ENCODE measurements around the gene MRPS6.

The MRPS6 gene

DNA sequence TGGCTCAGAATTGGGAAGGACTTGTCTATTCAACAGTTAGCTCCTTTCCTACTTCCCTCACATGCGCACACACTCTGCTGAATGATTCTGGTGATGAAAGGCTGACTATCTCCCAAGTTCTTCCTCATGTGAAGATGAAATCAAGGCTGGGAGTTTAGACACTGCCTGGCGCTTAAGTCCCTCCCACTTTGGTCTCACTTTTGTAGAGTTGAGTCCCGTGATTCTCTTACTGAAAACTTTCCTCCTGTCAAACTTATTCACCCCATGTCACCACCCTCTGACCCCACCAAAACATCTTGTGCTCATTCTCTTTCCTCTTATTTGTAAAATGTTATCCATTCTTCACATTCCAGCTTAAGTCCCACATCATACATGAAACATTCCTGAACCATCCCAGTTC, 8.4 kb upstream of the MRPS6 start:
- in situ Hi-C loops (cut with HindIII; ENCODE audit: low sequenced_read_pairs) = no loop called here

DNA sequence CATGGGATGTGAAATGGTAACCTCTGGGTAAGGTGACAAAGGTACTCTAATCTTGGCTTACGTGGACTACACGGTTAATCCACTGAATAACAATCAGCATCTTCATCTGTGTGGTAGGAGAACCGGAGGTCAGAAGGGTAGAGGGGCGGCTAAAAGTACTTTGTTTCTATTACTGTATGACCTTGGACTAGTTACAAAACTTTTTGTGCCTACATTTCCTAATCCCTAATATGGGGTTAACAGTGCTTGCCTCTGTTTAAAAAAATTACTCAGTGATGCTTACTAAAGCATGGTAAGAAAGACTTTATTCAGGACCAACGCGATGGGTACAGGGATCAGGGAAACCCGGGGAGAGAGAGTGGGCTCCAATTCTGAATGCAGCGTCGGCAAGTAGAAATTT, 1.7 kb upstream of the MRPS6 start:
- in situ Hi-C loops (cut with HindIII; ENCODE audit: low sequenced_read_pairs) = no loop called here

DNA sequence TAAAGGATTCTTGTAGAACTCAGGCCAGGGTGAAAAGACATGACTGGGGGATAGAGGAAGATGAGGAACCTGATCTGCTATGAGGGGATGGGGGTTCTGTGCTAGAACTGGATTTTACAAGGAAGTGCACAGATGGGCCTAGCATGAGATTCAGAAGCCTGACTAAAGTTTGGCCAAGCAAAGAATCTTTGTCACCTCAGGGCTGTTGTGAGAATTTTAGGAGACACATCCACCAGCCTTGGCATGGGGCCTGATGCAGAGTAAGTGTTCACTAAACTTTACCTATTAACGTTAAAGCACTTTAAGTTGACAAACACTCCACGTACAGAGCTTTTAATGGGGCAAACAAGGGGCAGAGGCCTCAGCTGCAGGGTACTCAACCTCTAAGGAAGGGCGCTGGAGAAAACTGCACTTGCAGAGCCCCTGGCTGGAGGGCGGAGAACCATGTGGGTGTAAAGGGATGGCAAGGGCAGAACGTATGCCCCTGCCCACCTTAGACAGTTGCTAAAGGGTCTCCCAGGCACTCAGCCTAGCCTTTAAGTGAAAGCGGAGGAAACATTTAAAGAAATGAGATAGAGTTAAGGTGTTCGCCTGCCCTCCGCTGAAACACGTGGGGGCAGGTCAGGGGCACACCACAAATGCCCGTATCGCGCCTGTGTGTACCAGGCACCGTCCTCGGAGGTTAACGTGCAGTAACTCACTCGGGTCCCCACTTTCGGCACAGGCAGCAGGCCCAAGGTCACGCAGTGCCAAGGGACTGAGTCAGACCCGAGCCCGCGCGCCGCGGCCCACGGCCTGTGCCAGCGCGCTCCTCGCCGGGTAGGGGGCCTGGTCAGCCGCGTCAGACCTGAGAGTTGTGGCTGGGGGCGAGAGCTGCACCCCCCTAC, 990 bp upstream of the MRPS6 start:
- in situ Hi-C loops (cut with HindIII; ENCODE audit: low sequenced_read_pairs) = no loop called here

DNA sequence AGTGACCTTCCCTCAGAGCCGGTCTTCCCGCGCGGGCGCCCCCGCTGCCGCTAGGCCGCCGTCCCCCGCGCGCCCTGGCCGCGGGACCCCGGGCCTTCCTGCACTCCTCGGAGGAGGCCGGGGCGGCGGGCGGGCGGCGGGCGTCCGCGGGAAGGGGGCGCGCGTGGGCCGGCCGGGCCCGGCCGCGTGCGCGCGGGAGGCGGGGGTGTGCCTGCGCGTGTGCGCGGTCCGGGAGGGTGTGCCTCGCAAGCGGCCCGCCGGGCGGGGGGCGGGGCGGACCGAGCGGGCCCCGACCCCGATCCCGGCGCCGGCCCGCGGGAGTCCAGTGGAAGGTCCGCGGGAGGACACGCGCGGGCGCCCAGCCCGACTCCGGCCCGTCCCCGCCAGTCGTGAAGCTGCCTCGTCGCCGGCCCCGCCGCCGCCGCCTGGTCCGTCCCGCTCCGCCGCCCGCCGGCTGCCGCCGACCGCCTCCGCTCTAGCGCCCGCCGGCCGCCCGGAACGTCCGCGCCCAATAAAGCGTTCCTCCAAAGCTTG, 438 bp downstream of the MRPS6 start:
- in situ Hi-C loops (cut with HindIII; ENCODE audit: low sequenced_read_pairs) = no loop called here

DNA sequence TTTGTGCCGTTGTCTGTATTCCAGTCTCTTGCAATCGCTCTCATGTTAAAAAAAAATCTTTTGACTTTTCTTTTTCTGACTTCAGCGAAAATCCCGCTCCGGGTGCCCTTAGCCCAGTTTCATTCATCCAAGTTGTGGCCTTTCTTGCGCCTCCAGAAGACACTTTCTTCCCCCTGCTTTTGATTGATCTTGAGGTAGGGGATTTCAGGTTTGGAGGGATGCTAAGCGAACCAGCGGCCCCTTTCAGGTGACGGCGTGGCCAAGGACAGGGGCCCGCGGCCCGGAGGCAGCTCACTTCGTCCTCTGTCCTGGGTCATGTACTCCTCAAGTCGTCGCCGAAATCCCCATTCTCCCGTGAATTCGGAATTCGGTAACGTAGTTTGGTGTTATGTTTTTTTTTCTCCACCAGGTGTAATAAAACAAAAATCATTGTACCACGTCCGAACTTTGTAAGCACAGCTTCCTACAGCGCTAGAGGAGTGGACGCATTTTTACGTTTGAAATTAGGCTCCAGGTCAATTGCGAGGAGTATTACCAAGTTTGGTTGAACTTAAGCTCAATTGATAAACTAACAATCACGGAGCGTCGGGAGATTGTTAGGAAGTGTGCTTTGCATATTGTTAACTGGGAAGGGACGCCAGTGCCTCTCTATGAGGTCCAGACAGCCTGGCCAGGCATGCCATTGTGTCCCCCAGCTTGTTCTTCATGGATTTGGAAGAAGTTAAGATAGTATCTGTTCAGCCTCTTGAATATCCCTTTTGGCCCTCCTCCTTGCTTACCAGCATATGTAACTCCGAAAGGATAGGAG, 1.1 kb downstream of the MRPS6 start:
- in situ Hi-C loops (cut with HindIII; ENCODE audit: low sequenced_read_pairs) = no loop called here

DNA sequence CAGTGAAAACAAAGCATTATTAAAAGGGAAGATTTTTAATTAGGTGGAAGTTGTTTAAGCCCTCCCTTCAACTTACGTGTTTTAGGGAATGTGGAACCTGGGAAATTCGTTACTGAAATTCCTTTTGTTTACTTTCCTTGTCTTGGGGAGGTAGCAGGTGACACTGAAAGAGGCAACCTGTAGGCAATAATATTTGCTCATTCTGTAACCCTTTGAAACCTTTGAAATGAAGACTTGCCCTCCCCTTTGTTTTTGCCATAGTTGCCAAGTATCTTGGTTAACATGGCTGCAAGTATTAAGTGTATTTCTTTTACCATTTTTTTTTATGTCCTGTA, 1.7 kb downstream of the MRPS6 start:
- in situ Hi-C loops (cut with HindIII; ENCODE audit: low sequenced_read_pairs) = no loop called here

DNA sequence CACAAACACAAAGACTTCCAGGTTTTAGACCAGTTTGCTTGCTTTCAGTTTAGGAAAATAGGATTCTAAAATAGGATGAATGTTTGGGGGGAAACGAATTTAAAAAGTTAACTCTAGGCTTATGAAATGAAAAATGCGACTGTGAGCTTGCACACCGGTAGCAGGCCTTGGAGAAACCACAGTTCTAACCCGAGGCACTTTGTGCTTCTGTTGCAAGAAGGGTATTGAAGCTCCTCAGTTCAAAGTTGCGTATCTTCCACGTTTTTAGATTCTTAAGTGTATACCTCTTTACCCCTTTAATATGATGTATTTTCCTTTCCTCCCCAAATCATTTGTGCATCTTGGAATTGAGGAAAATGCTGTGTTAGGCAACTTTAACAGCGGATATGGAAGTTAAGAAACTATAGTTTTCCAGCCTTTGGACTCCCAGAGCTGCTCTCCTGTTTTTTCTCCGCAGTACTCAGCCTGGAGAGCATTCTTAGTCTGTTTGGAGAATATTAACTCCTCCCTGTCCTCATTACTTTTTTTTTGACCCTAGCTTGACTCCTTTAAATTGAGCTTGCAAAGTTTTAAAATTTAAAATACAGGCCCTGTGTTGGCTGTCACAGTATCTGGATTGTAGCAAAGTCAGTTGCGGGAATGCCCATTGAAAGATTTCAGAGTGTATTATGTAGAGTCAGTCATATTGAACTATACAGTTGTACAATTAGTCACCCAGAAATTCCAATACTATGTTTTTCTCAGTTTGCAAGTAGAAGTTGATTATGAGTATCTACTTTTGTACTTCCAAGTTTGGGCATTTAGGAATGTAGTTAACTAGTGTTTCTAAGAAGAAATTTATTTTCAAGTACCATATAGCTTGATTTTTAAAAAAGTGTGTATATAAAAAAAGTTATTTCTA, 2.6 kb downstream of the MRPS6 start:
- in situ Hi-C loops (cut with HindIII; ENCODE audit: low sequenced_read_pairs) = no loop called here

DNA sequence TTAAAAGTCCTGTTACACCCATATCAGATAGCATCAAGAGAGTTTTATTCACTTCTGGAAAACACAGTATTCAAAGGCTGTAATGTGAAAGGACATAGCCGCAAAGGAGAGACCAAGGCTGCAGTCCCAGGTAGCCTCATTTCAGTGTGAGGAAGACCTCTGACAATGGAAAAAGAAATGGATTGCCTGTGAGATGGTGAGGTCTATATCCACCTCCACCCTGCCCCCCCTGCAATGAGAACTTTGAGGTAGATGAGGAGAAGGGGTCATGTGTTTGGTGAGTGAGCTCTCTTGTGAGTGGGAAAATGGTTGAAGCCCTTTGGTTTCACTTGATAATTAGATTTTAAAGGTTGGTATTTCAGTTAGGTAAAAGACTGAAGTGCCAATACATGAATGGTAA, 3.5 kb downstream of the MRPS6 start:
- in situ Hi-C loops (cut with HindIII; ENCODE audit: low sequenced_read_pairs) = no loop called here

DNA sequence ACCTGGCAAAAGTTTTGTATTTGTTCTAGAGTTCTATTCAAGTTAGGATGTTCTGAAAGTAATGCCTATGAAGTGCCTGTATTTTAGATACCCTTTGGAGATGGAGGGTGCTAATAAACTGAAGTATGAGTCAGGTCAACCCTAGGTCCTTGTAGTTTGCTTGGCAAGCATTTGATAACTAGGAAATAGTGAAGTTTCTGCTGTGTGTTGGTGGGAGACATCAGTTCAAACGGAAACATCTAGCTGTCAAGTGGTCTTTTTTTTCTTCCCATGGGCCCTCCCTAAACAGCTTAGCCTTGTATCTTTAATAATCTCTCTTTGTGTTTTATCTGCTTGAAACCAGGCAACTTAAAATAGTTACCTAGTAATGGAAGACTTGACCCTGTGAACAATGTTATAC, 4.5 kb downstream of the MRPS6 start:
- in situ Hi-C loops (cut with HindIII; ENCODE audit: low sequenced_read_pairs) = no loop called here

DNA sequence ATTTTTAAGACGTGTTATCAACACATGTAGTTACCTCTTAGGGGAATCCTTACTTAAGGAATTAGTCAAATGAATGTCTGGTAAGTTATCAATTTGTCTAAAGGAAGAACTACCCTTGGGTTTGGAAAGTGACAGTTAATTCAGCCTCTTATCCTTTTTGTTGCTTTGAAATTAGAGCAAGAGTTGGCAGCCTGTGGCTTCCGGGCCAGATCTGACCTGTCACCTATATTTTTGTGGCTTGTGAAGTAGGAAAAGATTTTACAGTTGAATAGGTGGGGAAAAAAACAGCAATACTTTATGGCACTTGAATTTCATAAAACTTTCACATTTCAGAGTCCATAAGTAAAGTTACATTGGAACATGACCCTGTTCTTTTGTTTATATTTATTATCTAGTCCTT, 5.5 kb downstream of the MRPS6 start:
- in situ Hi-C loops (cut with HindIII; ENCODE audit: low sequenced_read_pairs) = no loop called here

DNA sequence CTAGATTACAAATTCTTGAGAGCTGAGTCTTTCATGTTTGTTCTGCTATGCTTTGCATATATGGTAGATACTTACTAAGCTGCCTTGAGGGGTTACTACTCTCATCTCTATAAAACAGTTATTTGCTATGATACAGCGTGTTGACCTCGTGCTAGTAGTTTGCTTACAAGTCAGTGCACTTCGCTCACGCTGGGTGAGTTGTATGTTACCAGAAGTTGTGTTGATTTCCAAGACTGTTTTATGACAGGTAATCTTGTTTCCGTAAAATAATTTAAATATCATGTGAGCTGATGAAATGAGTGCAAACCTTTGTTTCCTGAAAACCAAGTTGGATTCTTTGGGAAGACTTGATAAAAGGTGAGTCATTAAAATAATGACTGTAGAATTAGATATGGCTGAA, 7.3 kb downstream of the MRPS6 start:
- in situ Hi-C loops (cut with HindIII; ENCODE audit: low sequenced_read_pairs) = no loop called here

DNA sequence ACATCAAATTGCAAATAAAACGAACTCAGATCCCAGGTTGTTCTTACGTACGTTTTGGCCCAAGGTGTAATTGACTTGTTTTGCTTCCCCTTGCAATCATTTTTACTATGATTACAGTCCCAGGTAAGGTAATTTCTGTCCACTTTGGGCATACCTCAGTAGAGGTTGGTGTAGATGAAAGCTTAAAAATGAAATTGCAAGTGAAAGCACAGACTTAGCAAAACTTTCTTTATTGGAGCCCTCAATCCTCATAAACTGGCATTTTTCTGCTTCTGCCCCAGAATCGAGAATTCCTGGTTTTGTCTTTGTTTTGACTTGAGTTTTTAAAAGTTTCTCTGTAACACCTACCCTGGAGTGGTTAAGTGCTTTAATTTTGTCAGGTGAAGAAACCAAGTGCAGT, 9.4 kb downstream of the MRPS6 start:
- in situ Hi-C loops (cut with HindIII; ENCODE audit: low sequenced_read_pairs) = no loop called here

DNA sequence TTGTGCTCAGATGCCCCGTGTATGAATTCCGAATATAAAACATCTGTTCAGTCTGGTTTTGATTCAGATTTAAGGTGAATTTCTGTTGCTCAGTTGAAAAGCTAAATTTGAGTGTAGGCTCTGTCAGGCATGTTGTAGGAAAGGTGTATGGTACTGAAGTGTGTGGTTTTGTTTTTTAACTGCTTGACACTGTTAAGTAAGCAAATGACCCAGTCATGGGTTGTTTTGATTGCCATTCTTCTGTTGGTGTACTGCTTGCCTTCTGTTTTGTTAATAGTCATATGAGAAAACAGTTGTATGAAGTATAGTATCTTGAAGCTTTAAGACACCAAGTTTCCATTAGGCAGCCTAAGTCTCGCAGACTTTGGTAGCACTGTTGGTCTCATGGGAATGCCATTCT, 10.0 kb downstream of the MRPS6 start:
- in situ Hi-C loops (cut with HindIII; ENCODE audit: low sequenced_read_pairs) = no loop called here

DNA sequence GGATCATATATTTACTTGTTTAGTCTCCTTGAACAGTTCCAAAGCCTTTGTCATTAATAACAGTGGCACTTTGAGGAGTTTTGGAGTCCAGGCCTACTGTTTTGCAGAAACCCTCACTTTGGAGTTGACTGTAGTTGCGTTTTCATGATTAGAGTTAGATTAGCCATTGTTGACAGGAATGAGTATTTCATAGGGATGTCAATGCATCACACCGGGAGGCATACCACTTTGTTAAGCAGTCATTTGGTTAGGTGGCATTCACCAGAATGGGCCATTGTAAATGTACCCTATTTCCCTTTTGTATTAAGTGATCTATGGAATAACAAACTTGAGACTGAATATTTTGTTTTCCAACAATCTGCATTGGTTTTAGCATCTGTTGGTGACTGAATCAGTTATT, 11.8 kb downstream of the MRPS6 start:
- in situ Hi-C loops (cut with HindIII; ENCODE audit: low sequenced_read_pairs) = no loop called here

DNA sequence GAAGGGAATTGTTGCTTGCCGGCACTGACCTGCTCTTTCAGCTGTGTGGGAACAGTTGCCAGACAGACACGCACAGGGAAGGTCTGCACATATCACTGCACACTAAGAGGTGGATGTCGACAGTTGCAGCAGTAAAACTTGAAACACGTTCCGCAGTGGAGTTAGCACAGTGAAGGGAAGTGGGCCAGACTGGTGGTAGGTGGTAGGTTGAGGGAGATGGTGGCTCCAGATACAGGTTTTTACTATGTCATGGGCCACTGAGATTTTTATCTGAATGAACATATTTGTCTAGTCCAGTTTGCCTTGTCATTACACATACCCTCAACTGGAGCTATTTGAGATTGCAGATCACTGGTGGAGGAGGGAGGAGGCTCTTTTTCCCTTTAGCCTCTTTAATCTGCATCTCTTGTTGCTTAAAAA, 13.5 kb downstream of the MRPS6 start:
- in situ Hi-C loops (cut with HindIII; ENCODE audit: low sequenced_read_pairs) = no loop called here

DNA sequence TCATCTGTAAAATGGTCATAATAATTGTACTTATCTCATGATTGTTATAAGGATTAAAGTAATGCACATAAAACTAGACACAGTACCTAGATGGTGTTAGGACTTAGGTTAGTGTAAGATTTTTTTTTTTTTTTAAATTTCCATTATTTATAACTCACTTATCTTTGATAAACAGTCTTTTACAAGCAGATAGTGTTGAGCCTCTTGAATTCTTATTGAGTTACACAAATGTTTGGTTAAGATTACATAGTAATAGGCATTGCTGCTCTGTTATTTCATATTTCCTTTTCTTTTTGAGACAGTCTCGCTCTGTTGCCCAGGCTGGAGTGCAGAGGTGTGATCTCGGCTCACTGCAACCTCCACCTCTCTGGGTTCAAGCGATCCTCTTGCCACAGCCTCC, 15.4 kb downstream of the MRPS6 start:
- in situ Hi-C loops (cut with HindIII; ENCODE audit: low sequenced_read_pairs) = no loop called here

DNA sequence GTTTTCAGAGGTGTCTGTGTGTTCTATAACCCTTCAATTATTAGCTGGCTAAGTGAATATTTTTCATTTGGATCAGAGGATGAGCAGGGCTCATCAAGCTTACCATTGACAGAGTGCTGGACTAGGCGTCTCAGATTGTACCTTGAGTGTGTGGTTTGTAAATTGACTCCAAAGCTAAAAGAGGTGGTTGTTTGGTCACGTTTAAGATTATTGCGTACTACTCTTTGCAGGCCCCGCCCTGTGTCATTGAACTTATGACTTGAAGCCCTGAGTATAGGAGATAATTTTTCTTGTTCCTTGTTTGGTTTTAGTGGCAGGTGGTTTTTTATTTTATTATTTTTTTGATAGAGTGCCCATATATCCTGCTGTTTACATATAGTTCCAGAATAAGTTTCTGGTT, 17.7 kb downstream of the MRPS6 start:
- in situ Hi-C loops (cut with HindIII; ENCODE audit: low sequenced_read_pairs) = no loop called here

DNA sequence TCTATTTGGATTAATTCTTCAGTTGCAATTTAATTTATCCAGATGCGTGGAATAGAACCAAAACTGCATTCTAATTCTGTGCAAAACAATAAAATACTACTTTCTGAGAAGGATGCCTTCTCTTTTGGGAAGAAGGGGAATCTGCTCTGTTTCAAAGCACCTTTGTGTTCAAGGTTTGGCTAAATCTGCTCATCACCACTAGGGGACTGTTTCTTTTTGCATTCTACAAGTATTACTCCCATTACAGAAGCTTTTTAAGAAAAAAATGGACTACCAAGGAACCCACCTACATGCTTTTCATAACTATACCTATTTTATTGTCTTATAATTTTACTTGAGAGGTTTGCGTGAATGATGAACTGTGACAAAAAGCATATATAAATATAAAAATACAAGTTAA, 18.2 kb downstream of the MRPS6 start:
- in situ Hi-C loops (cut with HindIII; ENCODE audit: low sequenced_read_pairs) = no loop called here

DNA sequence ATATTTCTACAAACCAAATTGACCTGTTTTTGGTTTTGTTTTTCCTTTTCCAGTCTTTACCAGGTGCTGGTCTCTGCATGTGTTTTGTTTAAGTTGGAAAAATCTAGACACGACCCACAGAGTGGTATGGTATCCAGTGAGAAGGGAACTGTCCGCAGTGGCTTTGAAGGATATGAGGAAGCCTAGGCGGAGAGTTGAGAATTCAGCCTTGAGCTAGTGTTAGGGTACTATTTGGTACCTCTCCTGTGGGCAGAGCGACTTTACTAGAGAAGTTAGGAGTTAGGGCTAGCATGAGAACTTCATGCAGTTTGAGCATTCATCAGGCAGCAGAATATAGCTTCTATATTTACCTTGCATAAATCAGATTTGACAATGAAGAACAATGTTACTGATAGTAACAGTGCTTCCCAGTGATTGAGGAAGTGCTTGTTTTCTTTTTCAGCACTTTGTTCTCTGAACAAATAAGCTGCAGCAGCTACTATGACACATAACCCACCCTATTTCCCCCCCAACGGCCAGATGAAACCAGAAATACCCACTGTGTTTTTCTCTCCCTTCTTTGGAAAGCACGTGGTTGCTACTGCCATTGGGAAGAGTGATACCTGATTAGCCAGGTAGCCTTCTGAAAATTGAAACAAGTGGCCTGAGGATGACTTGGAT, 19.0 kb downstream of the MRPS6 start:
- in situ Hi-C loops (cut with HindIII; ENCODE audit: low sequenced_read_pairs) = no loop called here

DNA sequence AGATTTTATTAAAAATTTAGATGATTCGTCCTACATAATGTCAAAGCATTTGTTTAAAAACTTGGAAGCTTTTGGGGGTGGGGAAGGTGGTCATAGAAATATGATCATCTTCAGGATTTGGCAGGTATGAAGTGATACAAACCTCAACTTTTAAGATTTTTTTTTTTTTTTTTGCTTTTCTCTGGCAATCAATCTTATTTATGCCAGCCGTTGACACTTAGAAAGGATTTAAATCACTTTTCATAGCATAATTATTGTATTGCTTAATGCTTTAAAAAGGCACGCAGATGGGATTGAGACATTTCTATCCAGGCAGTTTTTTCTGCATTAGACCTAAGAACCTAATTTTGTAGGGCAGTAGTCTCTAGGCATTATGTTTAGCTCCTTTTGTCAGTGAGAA, 19.7 kb downstream of the MRPS6 start:
- in situ Hi-C loops (cut with HindIII; ENCODE audit: low sequenced_read_pairs) = no loop called here

DNA sequence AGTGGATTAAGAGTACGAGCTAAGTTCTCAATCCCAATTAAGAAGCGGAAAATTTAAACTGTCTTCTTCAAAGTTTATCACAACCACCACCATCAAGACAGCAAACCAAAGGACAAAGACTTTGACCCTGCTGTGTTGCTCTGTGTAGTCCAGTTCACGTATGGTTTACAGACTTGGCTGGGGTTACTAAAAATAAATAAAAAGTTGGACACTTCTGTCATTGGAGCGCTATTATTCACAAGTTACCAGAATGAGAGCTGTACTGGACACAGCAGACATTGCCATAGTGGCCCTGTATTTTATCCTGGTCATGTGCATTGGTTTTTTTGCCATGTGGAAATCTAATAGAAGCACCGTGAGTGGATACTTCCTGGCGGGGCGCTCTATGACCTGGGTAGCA, 21.6 kb downstream of the MRPS6 start:
- in situ Hi-C loops (cut with HindIII; ENCODE audit: low sequenced_read_pairs) = no loop called here
